Raji (cell line): ENCODE data around the gene TAOK2.

Experiments
- POLR2A ChIP-seq: IDR thresholded peaks from 2 replicates; pipeline ENCODE4 v1.6.1; 2011; ENCODE audit warnings: low read depth, low read length, control low read depth; ENCODE audit not compliant: insufficient read depth

The TAOK2 gene

GRCh38 chr16:30018731-30019158, 45.1 kb downstream of the TAOK2 start:
- TF ChIP-seq POLR2A = no peak

- TF ChIP-seq POLR2A = no peak
These were observed 49.2 kb downstream of the TAOK2 start, which contains the start of gene C16orf92 for GRCh38 chr16:30022887-30023286. Gene C16orf92 (plus strand): TSS chr16:30023198. CDS start chr16:30023341, 143 bp downstream.

GRCh38 chr16:30023586-30023985, 49.9 kb downstream of the TAOK2 start:
- TF ChIP-seq POLR2A = no peak

GRCh38 chr16:30024451-30024850, 50.8 kb downstream of the TAOK2 start:
- TF ChIP-seq POLR2A = no peak

GRCh38 chr16:30025156-30025555, 51.5 kb downstream of the TAOK2 start:
- no peak for TF ChIP-seq POLR2A

GRCh38 chr16:30025574-30025973, 51.9 kb downstream of the TAOK2 start:
- TF ChIP-seq POLR2A = no peak

GRCh38 chr16:30026449-30026848, 52.8 kb downstream of the TAOK2 start:
- TF ChIP-seq POLR2A = no peak

GRCh38 chr16:30027588-30028437, 54.1 kb downstream of the TAOK2 start:
- no peak for TF ChIP-seq POLR2A

- TF ChIP-seq POLR2A = no peak
These were observed 54.9 kb downstream of the TAOK2 start for GRCh38 chr16:30028438-30029076.

- no peak for TF ChIP-seq POLR2A
These were observed 56.5 kb downstream of the TAOK2 start for GRCh38 chr16:30030011-30030685.

GRCh38 chr16:30030841-30031413, 57.3 kb downstream of the TAOK2 start, which contains the start of gene TLCD3B:
Gene TLCD3B (minus strand): TSS chr16:30031271. CDS start chr16:30030527, 744 bp downstream.
- TF ChIP-seq POLR2A = no peak

- no peak for TF ChIP-seq POLR2A
These were observed 57.8 kb downstream of the TAOK2 start for GRCh38 chr16:30031477-30031918.

- no peak for TF ChIP-seq POLR2A
These were observed 58.6 kb downstream of the TAOK2 start for GRCh38 chr16:30032083-30032819.

- no peak for TF ChIP-seq POLR2A
These were observed 59.6 kb downstream of the TAOK2 start for GRCh38 chr16:30033270-30033669.
